ENCODE data around the gene SLC35D1.
A peak's percentile ranks its signal among the peaks of the same experiment; 100 is the strongest.
"Not testable (repeated sequence)": the region's sequence is repeated elsewhere in the genome, so short reads cannot be mapped to it uniquely, and the experiment has no call there.

The SLC35D1 gene

GRCh38 chr1:66985835-66986234 is 68.1 kb downstream of the SLC35D1 start:
- DNase-seq (ENCODE audit: low read depth in 2 of 2) = no peak

GRCh38 chr1:66984491-66984890 is 69.5 kb downstream of the SLC35D1 start:
- no peak for DNase-seq (ENCODE audit: low read depth in 2 of 2)

- no peak for DNase-seq (ENCODE audit: low read depth in 2 of 2)
Measured at GRCh38 chr1:66982561-66983260, 71.2 kb downstream of the SLC35D1 start.

GRCh38 chr1:66981679-66982078 is 72.3 kb downstream of the SLC35D1 start:
- peak; percentile 9 to 14 for DNase-seq (ENCODE audit: low read depth in 2 of 2)

- no peak for DNase-seq (ENCODE audit: low read depth in 2 of 2)
Measured at GRCh38 chr1:66980745-66981367, 73.1 kb downstream of the SLC35D1 start.

GRCh38 chr1:66979621-66980020 is 74.3 kb downstream of the SLC35D1 start:
- DNase-seq (ENCODE audit: low read depth in 2 of 2) = not testable (repeated sequence)

- no peak for DNase-seq (ENCODE audit: low read depth in 2 of 2)
Measured at GRCh38 chr1:66978201-66978600, 75.7 kb downstream of the SLC35D1 start.

- DNase-seq (ENCODE audit: low read depth in 2 of 2) = no peak
Measured at GRCh38 chr1:66968574-66968973, 85.4 kb downstream of the SLC35D1 start.

- not testable (repeated sequence) for DNase-seq (ENCODE audit: low read depth in 2 of 2)
Measured at GRCh38 chr1:66966188-66966873, 87.6 kb downstream of the SLC35D1 start.

GRCh38 chr1:66957938-66958337 is 96.0 kb downstream of the SLC35D1 start:
- no peak for DNase-seq (ENCODE audit: low read depth in 2 of 2)

- no peak for DNase-seq (ENCODE audit: low read depth in 2 of 2)
Measured at GRCh38 chr1:66954208-66954607, 99.7 kb downstream of the SLC35D1 start.

GRCh38 chr1:66951513-66951912 is 102.4 kb downstream of the SLC35D1 start:
- no peak for DNase-seq (ENCODE audit: low read depth in 2 of 2)
